GM13977 (cell line): ENCODE results near the gene RNF208.

Experiments used
- DNase-seq: peaks from one replicate; pipeline ENCODE4 v3.0.0; 2012; ENCODE audit warnings: low spot score
- CTCF ChIP-seq: IDR thresholded peaks from 2 replicates; pipeline ENCODE4 v1.5.1; 2012; ENCODE audit warnings: mild to moderate bottlenecking, control low read depth; ENCODE audit not compliant: insufficient read depth; ENCODE audit errors: extremely low read depth, missing control alignments
- in situ Hi-C: fragments of 300-500 bp; cut with MboI; formaldehyde crosslinking; loops from one replicate; pipeline ENCODE4 v1.12.0; 2022; ENCODE audit warnings: low sequenced_read_pairs, low pct_unique_long_range_greater_than_20kb, mixed read lengths, inconsistent platforms; ENCODE audit not compliant: unreplicated experiment

RNF208 gene

DNA sequence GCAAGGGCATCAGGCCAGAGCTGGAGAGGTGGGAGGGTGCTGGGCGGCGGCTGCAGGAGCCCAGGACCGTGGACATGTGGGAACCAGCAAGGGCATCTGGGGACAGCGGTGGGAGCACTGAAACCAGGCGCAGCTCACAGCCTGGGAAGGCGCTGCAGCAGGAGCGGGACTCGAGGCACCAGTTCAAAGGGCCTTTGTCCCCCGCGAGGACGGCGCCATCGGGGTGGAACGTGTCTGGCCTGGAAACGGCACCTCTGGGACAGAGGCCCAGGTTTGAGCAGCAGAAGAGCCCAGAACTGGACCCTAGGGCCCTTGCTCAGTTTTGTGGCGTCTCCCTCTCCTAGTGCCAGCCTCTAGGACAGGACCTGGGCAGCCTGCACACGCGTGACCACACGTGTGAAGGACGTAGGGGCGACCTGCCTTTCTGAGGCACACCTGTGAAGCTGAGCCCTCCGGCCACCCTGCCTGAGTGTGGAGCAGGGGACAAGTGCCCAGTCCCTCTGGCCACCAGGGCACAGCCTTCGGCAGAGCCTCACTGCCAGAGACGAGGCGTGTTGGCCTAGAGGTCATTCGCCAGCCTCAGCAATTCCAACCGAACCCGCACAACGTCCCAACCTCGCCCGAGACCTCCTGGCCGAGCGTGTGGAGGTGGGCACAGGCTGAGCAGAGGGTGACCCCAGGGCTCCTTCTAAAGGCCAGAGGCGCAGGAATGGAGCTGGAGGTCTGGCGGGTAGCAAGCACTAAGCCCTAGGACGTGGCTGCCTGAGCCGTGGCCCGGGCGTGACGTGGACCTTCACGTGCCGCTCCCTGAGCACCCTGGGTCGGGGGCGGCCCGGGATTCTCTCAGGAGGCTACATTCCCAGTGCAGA, 48.0 kb downstream of the RNF208 start:
- in situ Hi-C loops, result no loop called here
- DNase-seq, result peak; percentile 39
- no peak for TF ChIP-seq CTCF

- no peak for TF ChIP-seq CTCF
- DNase-seq, result peak; percentile 48
- in situ Hi-C loops, result no loop called here
Measured at GRCh38 chr9:137172901-137173795, 48.9 kb downstream of the RNF208 start.

DNA sequence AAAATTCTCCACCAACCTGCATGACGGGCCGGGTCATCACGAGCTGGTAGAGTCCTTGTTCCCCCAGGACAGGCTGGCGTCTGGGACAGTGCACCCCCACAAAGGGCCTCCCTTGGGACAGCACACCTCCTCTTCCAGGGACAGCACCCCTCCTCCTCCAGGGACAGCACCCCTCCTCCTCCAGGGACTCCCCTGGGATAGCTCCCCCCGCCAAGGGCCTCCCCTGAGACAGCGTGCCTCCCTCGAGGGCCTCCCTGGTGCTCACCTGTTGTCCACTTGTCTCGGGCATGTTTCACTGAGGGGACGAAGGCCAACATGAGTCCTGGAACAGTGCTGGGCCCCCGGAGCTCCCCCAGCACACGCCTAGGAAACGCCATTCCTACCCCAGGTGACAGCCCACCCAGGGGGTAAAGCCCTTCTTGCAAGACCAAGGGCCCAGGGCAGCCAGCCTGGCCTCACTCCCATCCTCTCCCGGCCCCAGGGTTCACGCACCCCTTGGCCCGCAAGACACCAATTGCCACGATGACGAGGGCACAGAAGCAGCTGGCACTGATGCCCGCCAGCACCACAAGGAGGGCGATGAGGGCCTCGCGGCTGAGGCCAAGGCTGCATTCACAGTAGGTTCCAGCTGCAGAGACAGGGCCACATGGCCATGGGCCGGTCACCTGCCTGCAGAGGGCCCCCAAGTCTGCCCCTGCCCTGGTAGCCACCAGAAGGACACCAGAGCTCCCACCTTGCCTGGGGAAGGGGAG, 50.7 kb downstream of the RNF208 start:
- no peak for TF ChIP-seq CTCF
- in situ Hi-C loops, result no loop called here
- peak; percentile 38 for DNase-seq

DNA sequence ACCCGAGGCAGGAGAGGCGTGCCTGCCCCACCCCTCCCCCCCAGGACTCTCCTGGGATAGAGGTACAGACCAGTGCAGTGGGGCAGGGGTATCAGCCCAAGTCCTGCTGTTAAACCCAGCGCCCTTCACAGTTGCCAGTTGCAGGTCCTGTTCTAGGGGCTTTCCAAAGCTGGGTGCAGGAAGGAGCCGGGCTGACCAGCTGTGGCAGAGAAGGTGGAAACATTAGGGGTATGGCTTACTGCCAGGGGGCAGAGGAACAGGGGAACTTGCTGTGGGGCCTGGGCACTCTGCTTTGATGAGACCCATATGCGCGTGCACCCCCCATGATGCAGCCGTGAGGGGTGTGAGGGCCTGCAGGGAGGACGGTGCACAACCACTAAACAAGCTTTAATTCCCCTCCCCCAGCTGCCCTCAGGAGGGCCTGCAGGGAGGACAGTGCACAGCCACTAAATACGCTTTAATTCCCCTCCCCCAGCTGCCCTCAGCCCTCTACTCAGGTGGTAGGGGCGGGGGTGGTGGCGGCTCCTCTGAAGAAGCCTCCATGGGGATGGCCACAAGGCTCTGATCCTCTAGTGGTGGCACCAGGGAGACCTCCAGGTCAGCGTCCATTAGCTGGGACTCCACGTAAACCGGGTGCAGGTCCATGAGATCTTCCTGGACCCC, 51.4 kb downstream of the RNF208 start:
- no peak for TF ChIP-seq CTCF
- in situ Hi-C loops, result no loop called here
- DNase-seq, result peak; percentile 50
